ENCODE measurements around the gene TNFAIP8. TPM values are rescaled to one million over a fixed set of nuclear protein-coding genes. Genes with fewer than 3 reads are reported as not detected.

Gene TNFAIP8
- total RNA-seq, 1 donor from 2014 or later = 25.9 TPM

DNA sequence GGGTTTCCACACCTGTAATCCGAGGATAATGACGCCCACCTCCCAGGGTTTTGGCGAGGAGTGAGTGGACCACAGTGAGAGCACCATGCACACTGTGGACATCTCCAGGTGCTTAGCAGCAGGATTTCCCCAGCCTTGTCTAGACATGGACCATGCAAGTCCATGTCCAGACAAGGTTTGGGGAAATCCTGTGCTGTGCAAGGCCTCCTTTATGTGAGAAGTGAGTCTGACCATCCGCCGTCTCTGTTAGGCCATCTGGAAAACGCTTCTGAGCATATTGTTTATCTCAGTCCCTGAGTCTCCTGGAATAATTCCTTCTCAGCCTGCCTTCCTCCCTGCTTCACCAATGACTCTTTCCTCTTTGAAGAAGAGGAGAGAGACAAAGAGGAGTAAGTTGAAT, 26.2 kb upstream of the TNFAIP8 start:
- peaks cover 2% of the 10 kb centered on the region for H3K36me3 Mint-ChIP-seq (ENCODE audit: low read depth, unreplicated experiment)
- FAIRE-seq (no peak), DNase-seq (ENCODE audit: low read depth) (no peak)
- no peaks in the 10 kb centered on the region for H4K20me1 ChIP-seq (ENCODE audit: insufficient read depth, low read length)
- H3K4me1 Mint-ChIP-seq (ENCODE audit: low read depth, unreplicated experiment) = peaks cover 66% of the 10 kb centered on the region
- H3K36me3 ChIP-seq (ENCODE audit: insufficient read depth, low read length) = no peaks in the 10 kb centered on the region
- peak overlapping the region; percentile 63 for H3K27ac Mint-ChIP-seq (ENCODE audit: unreplicated experiment)
- peaks cover 12% of the 10 kb centered on the region for H3K79me2 ChIP-seq (ENCODE audit: insufficient read depth, low read length)
- no peak overlapping the region for H3K4me3 Mint-ChIP-seq (ENCODE audit: unreplicated experiment)
- no peak overlapping the region for H2AFZ ChIP-seq (ENCODE audit: low read depth, low read length)
- H3K27me3 ChIP-seq (ENCODE audit: insufficient read depth, low read length) = no peaks in the 10 kb centered on the region
- H3K9me3 Mint-ChIP-seq (ENCODE audit: unreplicated experiment) = no peaks in the 10 kb centered on the region
- H3K9ac ChIP-seq (ENCODE audit: low read length) = no peak overlapping the region
- no peak overlapping the region for H3K4me3 ChIP-seq (ENCODE audit: insufficient read depth, low read depth, low read length)
- TF ChIP-seq EZH2 (IDR thresholded peaks at IDR 0.05; ENCODE audit: insufficient read depth, low read length) = no peak
- TF ChIP-seq, protein P1, sequence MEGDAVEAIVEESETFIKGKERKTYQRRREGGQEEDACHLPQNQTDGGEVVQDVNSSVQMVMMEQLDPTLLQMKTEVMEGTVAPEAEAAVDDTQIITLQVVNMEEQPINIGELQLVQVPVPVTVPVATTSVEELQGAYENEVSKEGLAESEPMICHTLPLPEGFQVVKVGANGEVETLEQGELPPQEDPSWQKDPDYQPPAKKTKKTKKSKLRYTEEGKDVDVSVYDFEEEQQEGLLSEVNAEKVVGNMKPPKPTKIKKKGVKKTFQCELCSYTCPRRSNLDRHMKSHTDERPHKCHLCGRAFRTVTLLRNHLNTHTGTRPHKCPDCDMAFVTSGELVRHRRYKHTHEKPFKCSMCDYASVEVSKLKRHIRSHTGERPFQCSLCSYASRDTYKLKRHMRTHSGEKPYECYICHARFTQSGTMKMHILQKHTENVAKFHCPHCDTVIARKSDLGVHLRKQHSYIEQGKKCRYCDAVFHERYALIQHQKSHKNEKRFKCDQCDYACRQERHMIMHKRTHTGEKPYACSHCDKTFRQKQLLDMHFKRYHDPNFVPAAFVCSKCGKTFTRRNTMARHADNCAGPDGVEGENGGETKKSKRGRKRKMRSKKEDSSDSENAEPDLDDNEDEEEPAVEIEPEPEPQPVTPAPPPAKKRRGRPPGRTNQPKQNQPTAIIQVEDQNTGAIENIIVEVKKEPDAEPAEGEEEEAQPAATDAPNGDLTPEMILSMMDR (IDR thresholded peaks at IDR 0.05; ENCODE audit: insufficient read depth, low read depth, low read length) = no peak
- no peaks in the 10 kb centered on the region for H3K9me3 ChIP-seq (ENCODE audit: insufficient read depth, low read depth, low read length)
- no peak overlapping the region for H3K27ac ChIP-seq (ENCODE audit: low read depth, low read length)
- no peaks in the 10 kb centered on the region for H3K27me3 Mint-ChIP-seq (ENCODE audit: low read depth, unreplicated experiment)
- H3K4me1 ChIP-seq (ENCODE audit: insufficient read depth, low read length) = peaks cover 27% of the 10 kb centered on the region
- no peak overlapping the region for H3K4me2 ChIP-seq (ENCODE audit: low read length)

DNA sequence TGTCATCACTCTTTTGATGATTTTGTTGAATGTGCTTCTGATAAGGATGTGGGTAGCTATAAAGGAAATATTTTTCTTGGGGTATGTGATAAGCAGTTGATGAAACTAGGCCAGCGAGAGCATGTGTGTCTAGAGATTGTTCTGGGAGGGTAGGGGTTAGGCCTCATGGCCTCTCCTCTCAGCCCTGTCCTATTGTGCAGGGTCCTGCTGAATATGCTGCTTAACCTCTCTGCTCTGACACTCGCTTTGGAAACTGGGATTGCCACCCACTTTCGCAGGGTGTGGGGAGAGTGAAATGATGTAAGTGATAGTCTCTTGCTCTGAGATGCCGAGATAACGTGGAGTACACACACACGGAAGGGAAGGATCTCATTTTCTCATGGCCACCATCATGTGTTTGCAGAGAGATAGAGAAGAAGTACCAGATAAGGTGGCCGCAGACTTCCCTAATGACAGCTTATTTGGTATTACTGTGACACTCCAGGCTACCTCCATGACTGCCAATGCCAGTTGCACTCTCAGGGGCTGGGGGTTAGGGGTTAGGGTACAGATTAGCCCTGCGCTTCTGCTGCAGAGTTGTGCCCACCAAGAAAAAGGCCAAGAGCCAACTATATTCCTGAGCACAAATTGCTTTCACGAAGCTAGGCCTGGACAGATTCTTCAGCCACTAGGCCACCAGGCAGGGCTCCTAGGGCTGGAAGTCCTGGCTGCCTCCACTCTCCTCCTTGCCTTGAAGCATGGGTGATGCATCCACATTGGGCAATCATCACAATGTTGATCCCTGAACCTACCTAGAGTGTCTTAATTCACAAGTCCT, 25.2 kb upstream of the TNFAIP8 start:
- no peaks in the 10 kb centered on the region for H3K9me3 Mint-ChIP-seq (ENCODE audit: unreplicated experiment)
- H3K4me1 Mint-ChIP-seq (ENCODE audit: low read depth, unreplicated experiment) = peaks cover 64% of the 10 kb centered on the region
- peaks cover 14% of the 10 kb centered on the region for H3K79me2 ChIP-seq (ENCODE audit: insufficient read depth, low read length)
- peaks cover 2% of the 10 kb centered on the region for H3K36me3 Mint-ChIP-seq (ENCODE audit: low read depth, unreplicated experiment)
- no peak overlapping the region for H3K4me3 Mint-ChIP-seq (ENCODE audit: unreplicated experiment)
- H3K27ac ChIP-seq (ENCODE audit: low read depth, low read length) = no peak overlapping the region
- no peaks in the 10 kb centered on the region for H3K27me3 Mint-ChIP-seq (ENCODE audit: low read depth, unreplicated experiment)
- H3K27ac Mint-ChIP-seq (ENCODE audit: unreplicated experiment) = peak overlapping the region; percentile 12
- no peaks in the 10 kb centered on the region for H3K9me3 ChIP-seq (ENCODE audit: insufficient read depth, low read depth, low read length)
- TF ChIP-seq, protein P1 (IDR thresholded peaks at IDR 0.05; ENCODE audit: insufficient read depth, low read depth, low read length) = no peak
- no peak for TF ChIP-seq EZH2 (IDR thresholded peaks at IDR 0.05; ENCODE audit: insufficient read depth, low read length)
- H3K9ac ChIP-seq (ENCODE audit: low read length) = no peak overlapping the region
- H3K27me3 ChIP-seq (ENCODE audit: insufficient read depth, low read length) = no peaks in the 10 kb centered on the region
- no peak overlapping the region for H3K4me3 ChIP-seq (ENCODE audit: insufficient read depth, low read depth, low read length)
- FAIRE-seq (no peak), DNase-seq (ENCODE audit: low read depth) (no peak)
- H3K4me2 ChIP-seq (ENCODE audit: low read length) = no peak overlapping the region
- peaks cover 24% of the 10 kb centered on the region for H3K4me1 ChIP-seq (ENCODE audit: insufficient read depth, low read length)
- H3K36me3 ChIP-seq (ENCODE audit: insufficient read depth, low read length) = no peaks in the 10 kb centered on the region
- H4K20me1 ChIP-seq (ENCODE audit: insufficient read depth, low read length) = no peaks in the 10 kb centered on the region
- no peak overlapping the region for H2AFZ ChIP-seq (ENCODE audit: low read depth, low read length)

GRCh38 chr5:119331566-119332095, 24.2 kb upstream of the TNFAIP8 start:
- Histone ChIP-seq H3K79me2 (ENCODE audit: insufficient read depth, low read length) (peaks cover 4% of the 10 kb centered on the region), H3K9me3 (ENCODE audit: insufficient read depth, low read depth, low read length) (no peaks in the 10 kb centered on the region), H3K27ac (ENCODE audit: low read depth, low read length) (no peak overlapping the region), H3K9ac (ENCODE audit: low read length) (no peak overlapping the region), H4K20me1 (ENCODE audit: insufficient read depth, low read length) (no peaks in the 10 kb centered on the region), H3K4me3 (ENCODE audit: insufficient read depth, low read depth, low read length) (no peak overlapping the region), H3K27me3 (ENCODE audit: insufficient read depth, low read length) (no peaks in the 10 kb centered on the region), H3K4me2 (ENCODE audit: low read length) (no peak overlapping the region), H2AFZ (ENCODE audit: low read depth, low read length) (no peak overlapping the region), H3K36me3 (ENCODE audit: insufficient read depth, low read length) (no peaks in the 10 kb centered on the region), H3K4me1 (ENCODE audit: insufficient read depth, low read length) (peaks cover 23% of the 10 kb centered on the region)
- TF ChIP-seq, protein P1 (IDR thresholded peaks at IDR 0.05; ENCODE audit: insufficient read depth, low read depth, low read length) = no peak
- no peak for TF ChIP-seq EZH2 (IDR thresholded peaks at IDR 0.05; ENCODE audit: insufficient read depth, low read length)
- Mint-ChIP-seq H3K4me1 (ENCODE audit: low read depth, unreplicated experiment) (peaks cover 54% of the 10 kb centered on the region), H3K9me3 (ENCODE audit: unreplicated experiment) (no peaks in the 10 kb centered on the region), H3K4me3 (ENCODE audit: unreplicated experiment) (no peak overlapping the region), H3K36me3 (ENCODE audit: low read depth, unreplicated experiment) (no peaks in the 10 kb centered on the region), H3K27me3 (ENCODE audit: low read depth, unreplicated experiment) (no peaks in the 10 kb centered on the region), H3K27ac (ENCODE audit: unreplicated experiment) (no peak overlapping the region)
- FAIRE-seq (no peak), DNase-seq (ENCODE audit: low read depth) (no peak)
